H9 (cell line): ENCODE data around the gene ZNF407. TPM values are rescaled to one million over a fixed set of nuclear protein-coding genes. Genes with fewer than 3 reads are reported as not detected.

Experiments
- DNase-seq: peaks from one replicate; pipeline ENCODE4 v3.0.0-alpha.2; 2017
- H2AFZ ChIP-seq: one replicate; pipeline ENCODE4 v1.6.1; 2013; ENCODE audit warnings: mild to moderate bottlenecking, low read length, control low read depth, moderate library complexity
- H2AK5ac ChIP-seq: 2 replicates; pipeline ENCODE4 v1.6.1; 2013; ENCODE audit warnings: low read length, control low read depth, mixed read lengths; ENCODE audit not compliant: insufficient read length
- H2BK120ac ChIP-seq: one replicate; pipeline ENCODE4 v1.6.1; 2013; ENCODE audit warnings: low read depth, mild to moderate bottlenecking, low read length, control low read depth, inconsistent platforms; ENCODE audit not compliant: poor library complexity, severe bottlenecking
- H2BK12ac ChIP-seq: 2 replicates; pipeline ENCODE4 v1.6.1; 2013; ENCODE audit warnings: low read length, control low read depth, mixed read lengths, low read depth; ENCODE audit not compliant: insufficient read length
- H2BK15ac ChIP-seq: 2 replicates; pipeline ENCODE4 v1.6.1; 2013; ENCODE audit warnings: low read depth, low read length, control low read depth
- H2BK20ac ChIP-seq: one replicate; pipeline ENCODE4 v1.6.1; 2013; ENCODE audit warnings: low read depth, mild to moderate bottlenecking, low read length, control low read depth, inconsistent platforms; ENCODE audit not compliant: poor library complexity, severe bottlenecking
- H2BK5ac ChIP-seq: 2 replicates; pipeline ENCODE4 v1.6.1; 2013; ENCODE audit warnings: low read length, control low read depth, mixed read lengths; ENCODE audit not compliant: insufficient read length
- H3K14ac ChIP-seq: 2 replicates; pipeline ENCODE4 v1.6.1; 2013; ENCODE audit warnings: low read length, control low read depth; ENCODE audit not compliant: insufficient read depth
- H3K18ac ChIP-seq: 2 replicates; pipeline ENCODE4 v1.6.1; 2013; ENCODE audit warnings: low read depth, mild to moderate bottlenecking, mixed read lengths, low read length, control low read depth; ENCODE audit not compliant: insufficient read length
- H3K23ac ChIP-seq: 2 replicates; pipeline ENCODE4 v1.6.1; 2013; ENCODE audit warnings: low read length, control low read depth, mixed read lengths, low read depth; ENCODE audit not compliant: insufficient read length
- H3K23me2 ChIP-seq: 2 replicates; pipeline ENCODE4 v1.6.1; 2013; ENCODE audit warnings: low read depth, mild to moderate bottlenecking, mixed read lengths, low read length, control low read depth; ENCODE audit not compliant: insufficient read length, poor library complexity, severe bottlenecking
- H3K27ac ChIP-seq: 2 replicates; pipeline ENCODE4 v1.5.1; 2013; ENCODE audit warnings: low read length, control low read depth, mixed read lengths, low read depth; ENCODE audit not compliant: insufficient read length
- H3K27me3 ChIP-seq: 2 replicates; pipeline ENCODE4 v1.6.1; 2013; ENCODE audit warnings: low read length, control low read depth, inconsistent platforms; ENCODE audit not compliant: insufficient read depth
- H3K4ac ChIP-seq: 2 replicates; pipeline ENCODE4 v1.6.1; 2013; ENCODE audit warnings: low read depth, mild to moderate bottlenecking, control low read depth, inconsistent platforms, low read length, moderate library complexity
- H3K4me1 ChIP-seq: 2 replicates; pipeline ENCODE4 v1.6.1; 2013; ENCODE audit warnings: low read length, control low read depth, inconsistent platforms; ENCODE audit not compliant: insufficient read depth
- H3K4me2 ChIP-seq: 2 replicates; pipeline ENCODE4 v1.6.1; 2013; ENCODE audit warnings: low read length, control low read depth, mixed read lengths; ENCODE audit not compliant: insufficient read length, insufficient read depth
- H3K56ac ChIP-seq: 2 replicates; pipeline ENCODE4 v1.6.1; 2013; ENCODE audit warnings: low read depth, mild to moderate bottlenecking, mixed read lengths, low read length, control low read depth; ENCODE audit not compliant: insufficient read length
- H3K79me1 ChIP-seq: 2 replicates; pipeline ENCODE4 v1.6.1; 2013; ENCODE audit warnings: low read depth, mild to moderate bottlenecking, moderate library complexity, low read length, control low read depth, inconsistent platforms; ENCODE audit not compliant: insufficient read depth, poor library complexity, severe bottlenecking
- H3K79me2 ChIP-seq: 2 replicates; pipeline ENCODE4 v1.6.1; 2013; ENCODE audit warnings: low read length, control low read depth, inconsistent platforms; ENCODE audit not compliant: insufficient read depth
- H3K9ac ChIP-seq: 2 replicates; pipeline ENCODE4 v1.6.1; 2013; ENCODE audit warnings: low read length, control low read depth, mixed read lengths; ENCODE audit not compliant: insufficient read length; ENCODE audit errors: extremely low read depth
- H3K9me3 ChIP-seq: one replicate; pipeline ENCODE4 v1.6.1; 2013; ENCODE audit warnings: low read depth, low read length, inconsistent platforms; ENCODE audit not compliant: control insufficient read depth
- H3T11ph ChIP-seq: one replicate; pipeline ENCODE4 v1.6.1; 2013; ENCODE audit warnings: mild to moderate bottlenecking, low read length, control low read depth, inconsistent platforms
- H4K20me1 ChIP-seq: one replicate; pipeline ENCODE4 v1.6.1; 2013; ENCODE audit not compliant: control insufficient read depth, insufficient read length, insufficient read depth
- H4K5ac ChIP-seq: 2 replicates; pipeline ENCODE4 v1.6.1; 2013; ENCODE audit warnings: low read depth, mild to moderate bottlenecking, mixed read lengths, low read length, control low read depth; ENCODE audit not compliant: insufficient read length
- H4K8ac ChIP-seq: replicated peaks from 2 replicates; pipeline ENCODE4 v1.6.1; 2013; ENCODE audit warnings: low read length, control low read depth, mixed read lengths, low read depth; ENCODE audit not compliant: insufficient read length
- H4K91ac ChIP-seq: 2 replicates; pipeline ENCODE4 v1.6.1; 2013; ENCODE audit warnings: low read depth, mild to moderate bottlenecking, moderate library complexity, mixed read lengths, low read length, control low read depth; ENCODE audit not compliant: insufficient read length
- H3K27ac Mint-ChIP-seq, 3 experiments: 2 replicates in 2 of 3; 3 replicates in 1 of 3; pipeline ENCODE4 v1.8.0; 2020 to 2021; ENCODE audit warnings: mixed read lengths in 3 of 3, mild to moderate bottlenecking in 1 of 3, moderate library complexity in 1 of 3
- H3K27me3 Mint-ChIP-seq: 2 replicates; pipeline ENCODE4 v1.8.0; 2021; ENCODE audit warnings: low read depth, mild to moderate bottlenecking, moderate library complexity, mixed read lengths
- H3K36me3 Mint-ChIP-seq, 3 experiments: 2 replicates in 2 of 3; 3 replicates in 1 of 3; pipeline ENCODE4 v1.8.0; 2020 to 2021; ENCODE audit warnings: low read depth in 3 of 3, mixed read lengths in 3 of 3; ENCODE audit not compliant: insufficient read depth in 1 of 3
- H3K4me1 Mint-ChIP-seq, 2 experiments: 2 replicates each; pipeline ENCODE4 v1.8.0; 2020; ENCODE audit warnings: mixed read lengths in 2 of 2
- H3K4me3 Mint-ChIP-seq, 2 experiments: 2 replicates in 1 of 2; 3 replicates in 1 of 2; pipeline ENCODE4 v1.8.0; 2020 to 2021; ENCODE audit warnings: mild to moderate bottlenecking in 2 of 2, mixed read lengths in 2 of 2, moderate library complexity in 1 of 2
- H3K9me3 Mint-ChIP-seq, 2 experiments: 2 replicates in 1 of 2; 3 replicates in 1 of 2; pipeline ENCODE4 v1.8.0; 2020; ENCODE audit warnings: mild to moderate bottlenecking in 2 of 2, mixed read lengths in 2 of 2, moderate library complexity in 1 of 2
- CTCF ChIP-seq: fragments of 200-600 bp; sonication (generic); conservative IDR thresholded peaks from 3 replicates; pipeline ENCODE4 v1.8.0; 2021; ENCODE audit warnings: antibody characterized with exemption, mild to moderate bottlenecking
- WGBS: extraction: QIAGEN DNeasy Blood & Tissue Kit; methylation state at CpG from one replicate; pipeline ENCODE4 v1.1.7; 2013; ENCODE audit warnings: missing lambda C conversion rate, low lambda C conversion rate, mixed read lengths; ENCODE audit not compliant: insufficient read length; ENCODE audit errors: extremely low coverage; 5-methylcytosine and 5-hydroxymethylcytosine counted together
- total RNA-seq: library from RNA; stranded (reverse); gene quantifications from 2 replicates; pipeline ENCODE4 v1.2.1, GENCODE V29; 2021

Gene ZNF407
- total RNA-seq, 1 experiment from 2014 or later = 8.7 TPM

GRCh38 chr18:74699455-74699854 lies 101.8 kb downstream of the ZNF407 start:
- H4K8ac ChIP-seq = no peak overlapping the region
- H2BK12ac ChIP-seq = no peak overlapping the region
- H2AK5ac ChIP-seq = no peak overlapping the region
- H3K9ac ChIP-seq = no peak overlapping the region
- no peaks in the 10 kb centered on the region for H3K36me3 Mint-ChIP-seq
- no peak overlapping the region for H3K4me2 ChIP-seq
- no peaks in the 10 kb centered on the region for H4K20me1 ChIP-seq
- WGBS = no CpG with 5 or more reads among the region's 3 CpGs
- no peak overlapping the region for H3K27ac ChIP-seq
- no peaks in the 10 kb centered on the region for H3K4me1 Mint-ChIP-seq
- H3K23me2 ChIP-seq = no peaks in the 10 kb centered on the region
- H3K9me3 ChIP-seq = no peaks in the 10 kb centered on the region
- no peak overlapping the region for H2AFZ ChIP-seq
- no peak overlapping the region for H3K27ac Mint-ChIP-seq
- no peak for TF ChIP-seq CTCF
- H3K18ac ChIP-seq = no peak overlapping the region
- H3K23ac ChIP-seq = no peak overlapping the region
- no peak overlapping the region for H2BK120ac ChIP-seq
- H3K79me1 ChIP-seq = no peaks in the 10 kb centered on the region
- no peak overlapping the region for H4K91ac ChIP-seq
- no peak for DNase-seq
- H3K4me1 ChIP-seq = no peaks in the 10 kb centered on the region
- no peaks in the 10 kb centered on the region for H3K27me3 ChIP-seq
- H2BK15ac ChIP-seq = no peak overlapping the region
- no peak overlapping the region for H2BK5ac ChIP-seq
- no peak overlapping the region for H3T11ph ChIP-seq
- H3K79me2 ChIP-seq = no peaks in the 10 kb centered on the region
- H3K4ac ChIP-seq = no peak overlapping the region
- no peak overlapping the region for H3K56ac ChIP-seq
- no peak overlapping the region for H3K14ac ChIP-seq
- H3K4me3 Mint-ChIP-seq = no peak overlapping the region
- H3K9me3 Mint-ChIP-seq = no peaks in the 10 kb centered on the region
- H3K27me3 Mint-ChIP-seq = no peaks in the 10 kb centered on the region
- H2BK20ac ChIP-seq = no peak overlapping the region
- H4K5ac ChIP-seq = no peak overlapping the region
